SIG-M5 treated with dmso at 0.1 percent for 504 hours (cell line): Measurements from ENCODE around the gene KCNJ11.

Experiments
- DNase-seq: peaks from one replicate; lab custom pipeline; 2025; ENCODE audit not compliant: unreplicated experiment; lab: John Stamatoyannopoulos, UW

The KCNJ11 gene

GRCh38 chr11:17368551-17368950 lies 19.9 kb downstream of the KCNJ11 start:
- DNase-seq, result no peak

DNA sequence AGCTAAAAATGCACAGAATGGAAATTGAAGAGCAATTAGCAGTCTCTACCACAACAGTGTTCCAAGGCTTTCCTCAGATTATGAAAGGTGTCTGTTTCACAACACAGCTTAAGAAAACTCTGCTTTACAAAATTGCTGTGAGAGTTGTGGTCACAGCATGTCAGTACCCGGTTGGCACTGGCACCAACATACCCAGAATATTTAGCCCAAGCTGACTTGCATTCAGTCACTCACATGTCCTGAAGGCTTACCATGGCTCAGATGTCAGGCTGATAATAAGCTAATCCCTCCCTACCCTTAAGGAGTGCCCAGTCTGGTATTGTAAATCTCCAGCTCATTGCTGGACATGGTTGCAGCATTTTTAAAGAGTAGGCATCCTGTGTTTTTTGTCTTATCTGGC lies 22.0 kb downstream of the KCNJ11 start:
- no peak for DNase-seq

DNA sequence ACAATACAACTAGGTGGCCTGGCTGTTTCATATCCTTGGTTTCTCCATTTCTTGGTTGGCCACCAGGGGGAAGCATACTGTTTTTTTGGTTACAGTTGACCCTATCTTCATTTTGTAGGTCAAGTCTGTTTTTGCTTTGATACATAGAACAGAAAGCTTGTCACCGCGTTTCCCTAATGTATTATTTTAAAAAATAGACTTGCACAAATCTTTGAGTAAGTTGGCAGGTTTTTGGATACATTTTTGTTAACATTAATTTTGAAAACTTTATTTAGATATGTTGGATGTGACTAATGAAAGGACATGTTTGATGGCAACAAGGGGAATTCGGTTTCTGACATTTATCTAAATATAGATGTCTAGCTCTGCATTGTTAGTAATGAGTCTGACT lies 33.9 kb downstream of the KCNJ11 start:
- peak; percentile 85 for DNase-seq

- DNase-seq, result no peak
Measured at GRCh38 chr11:17353821-17354600, 34.4 kb downstream of the KCNJ11 start.

DNA sequence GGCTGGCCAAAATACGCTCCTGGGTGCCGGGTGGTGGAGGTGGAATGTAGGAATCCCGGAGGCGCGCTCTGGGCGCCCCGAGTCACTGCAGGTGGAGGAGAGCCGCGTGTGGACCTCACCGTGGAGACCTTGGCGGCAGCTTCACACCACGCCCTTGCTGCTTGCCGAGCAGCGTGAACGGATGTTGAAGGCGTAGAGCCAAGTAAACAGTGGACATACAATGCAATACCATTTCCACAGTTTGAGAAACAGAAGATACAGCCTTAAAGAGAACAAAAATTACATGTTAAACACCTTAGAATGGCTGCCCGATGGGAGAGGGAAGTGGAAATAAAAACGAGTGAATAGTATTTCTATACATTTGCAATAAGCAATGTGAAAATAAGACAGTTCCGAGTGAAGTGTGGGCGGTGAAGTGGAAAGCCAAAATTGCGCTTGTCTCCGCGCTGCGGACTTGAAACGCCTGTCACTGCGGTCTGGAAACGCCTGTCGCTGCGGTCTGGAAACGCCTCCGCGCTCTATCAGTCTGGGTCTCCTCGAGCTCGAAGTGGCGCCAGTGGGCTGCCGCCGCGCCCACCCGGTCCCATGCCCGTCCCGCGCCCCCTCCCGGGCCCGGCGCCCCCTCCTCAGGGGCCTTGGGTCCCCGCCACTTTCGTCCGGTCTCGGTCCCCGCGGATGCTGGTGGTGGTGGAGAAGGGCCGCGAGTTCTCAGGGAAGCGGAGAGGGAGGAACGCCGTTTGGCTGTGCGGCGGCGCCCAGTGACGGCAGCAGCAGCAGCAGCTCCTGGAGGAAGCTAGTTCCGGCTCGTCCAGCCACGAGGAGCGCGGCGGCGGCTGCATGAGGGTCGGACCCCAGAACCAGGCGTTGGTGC lies 35.3 kb downstream of the KCNJ11 start:
- peak; percentile 74 for DNase-seq

- peak; percentile 85 for DNase-seq
Measured at GRCh38 chr11:17351510-17352176, 36.8 kb downstream of the KCNJ11 start, which contains the start of gene NCR3LG1. NCR3LG1 (plus strand) TSS chr11:17351800; CDS start chr11:17351970, 170 bp downstream.

DNA sequence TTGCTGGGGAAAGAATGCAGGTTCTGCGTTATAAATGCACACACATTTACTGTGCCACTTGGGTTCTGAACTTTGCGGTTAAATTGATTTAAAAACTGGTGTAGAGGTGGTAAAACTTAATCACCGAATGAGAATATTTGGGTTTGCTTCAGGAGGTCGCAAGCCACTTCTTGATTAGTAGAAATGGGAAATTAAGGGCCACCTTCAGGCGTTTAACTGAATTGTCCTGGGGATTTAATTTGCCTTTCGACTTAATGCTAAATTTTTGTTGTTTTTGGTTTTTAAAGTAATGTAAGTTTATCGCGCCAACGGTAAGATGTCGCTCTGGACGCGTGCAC lies 37.3 kb downstream of the KCNJ11 start:
- peak; percentile 46 for DNase-seq

DNA sequence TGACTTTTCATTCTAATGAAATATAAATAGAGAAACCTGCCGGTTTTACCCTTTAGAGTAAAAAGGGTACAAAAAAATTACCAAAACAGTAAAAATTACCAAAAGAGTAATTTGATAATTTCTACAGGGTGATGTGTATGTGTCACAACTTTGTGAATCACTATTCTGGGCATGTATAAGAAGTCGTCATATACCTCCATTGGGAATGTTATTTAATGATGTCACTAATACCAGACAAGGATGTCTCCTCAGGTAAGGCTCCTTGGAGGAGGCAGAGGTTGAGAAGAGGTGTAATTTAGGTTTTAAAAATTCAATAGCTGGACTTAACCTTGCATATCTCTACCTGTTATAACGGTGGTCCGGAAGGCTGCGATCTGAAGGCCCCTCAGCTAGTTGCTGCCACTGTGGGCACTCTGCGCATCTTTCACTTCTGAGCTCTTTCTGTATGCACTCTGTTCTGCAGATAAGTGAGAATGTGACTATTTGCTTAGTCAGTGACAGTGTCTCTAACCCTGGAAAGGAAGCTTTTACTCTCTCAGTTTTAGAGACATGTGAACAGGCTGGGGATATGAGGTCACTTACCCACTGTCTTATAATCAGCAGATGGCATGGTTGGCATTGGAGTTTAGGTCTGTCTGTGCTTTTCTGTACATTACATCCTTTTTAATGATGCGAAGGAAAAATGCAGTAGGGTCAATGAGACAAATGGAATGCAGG lies 37.8 kb downstream of the KCNJ11 start:
- DNase-seq, result no peak

- DNase-seq, result no peak
Measured at GRCh38 chr11:17347676-17348075, 40.8 kb downstream of the KCNJ11 start.

GRCh38 chr11:17343907-17344306 lies 44.6 kb downstream of the KCNJ11 start:
- no peak for DNase-seq

GRCh38 chr11:17343257-17343656 lies 45.2 kb downstream of the KCNJ11 start:
- DNase-seq, result no peak
